ENCODE results near the gene DIO1. TPM values are rescaled to one million over a fixed set of nuclear protein-coding genes. Genes with fewer than 3 reads are reported as not detected.

Gene DIO1
- total and polyA plus RNA-seq, 7 donors, result not detected

DNA sequence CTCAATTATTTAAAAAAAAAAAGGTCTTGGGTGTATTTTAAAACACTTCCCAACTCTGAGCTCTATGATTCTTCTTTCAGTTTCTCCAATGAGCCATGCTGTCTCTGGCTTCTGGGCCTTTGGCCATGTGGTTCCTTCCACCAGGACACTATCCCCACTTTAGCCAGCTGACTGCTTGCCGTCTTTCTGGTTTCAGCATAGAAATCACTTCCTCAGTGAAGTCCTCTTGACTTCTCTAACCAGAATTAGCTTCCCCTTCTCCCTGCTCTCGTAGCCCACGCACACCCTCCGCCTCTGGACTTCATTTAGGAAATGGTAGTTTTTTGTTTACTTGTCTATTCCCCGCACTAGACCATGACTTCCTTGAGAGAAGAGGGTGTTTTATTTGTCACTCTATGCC, 1.1 kb upstream of the DIO1 start:
- intact Hi-C loops (cut with DNase I), result no loop called here
- H3K9me3 ChIP-seq, result no peaks in the 10 kb centered on the region
- no peak overlapping the region for H3K4me3 ChIP-seq
- 69 to 81% methylated on average over 5 of the region's 5 CpGs for WGBS, 2 donors
- TF ChIP-seq EP300 (IDR thresholded peaks at IDR 0.05) (no peak), POLR2A (IDR thresholded peaks at IDR 0.05) (no peak), POLR2AphosphoS5 (IDR thresholded peaks at IDR 0.05) (no peak)
- TF ChIP-seq, protein P1, sequence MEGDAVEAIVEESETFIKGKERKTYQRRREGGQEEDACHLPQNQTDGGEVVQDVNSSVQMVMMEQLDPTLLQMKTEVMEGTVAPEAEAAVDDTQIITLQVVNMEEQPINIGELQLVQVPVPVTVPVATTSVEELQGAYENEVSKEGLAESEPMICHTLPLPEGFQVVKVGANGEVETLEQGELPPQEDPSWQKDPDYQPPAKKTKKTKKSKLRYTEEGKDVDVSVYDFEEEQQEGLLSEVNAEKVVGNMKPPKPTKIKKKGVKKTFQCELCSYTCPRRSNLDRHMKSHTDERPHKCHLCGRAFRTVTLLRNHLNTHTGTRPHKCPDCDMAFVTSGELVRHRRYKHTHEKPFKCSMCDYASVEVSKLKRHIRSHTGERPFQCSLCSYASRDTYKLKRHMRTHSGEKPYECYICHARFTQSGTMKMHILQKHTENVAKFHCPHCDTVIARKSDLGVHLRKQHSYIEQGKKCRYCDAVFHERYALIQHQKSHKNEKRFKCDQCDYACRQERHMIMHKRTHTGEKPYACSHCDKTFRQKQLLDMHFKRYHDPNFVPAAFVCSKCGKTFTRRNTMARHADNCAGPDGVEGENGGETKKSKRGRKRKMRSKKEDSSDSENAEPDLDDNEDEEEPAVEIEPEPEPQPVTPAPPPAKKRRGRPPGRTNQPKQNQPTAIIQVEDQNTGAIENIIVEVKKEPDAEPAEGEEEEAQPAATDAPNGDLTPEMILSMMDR (IDR thresholded peaks at IDR 0.05), result no peak
- no peak overlapping the region for H3K27ac ChIP-seq
- no peaks in the 10 kb centered on the region for H3K36me3 ChIP-seq
- H3K27me3 ChIP-seq, result no peaks in the 10 kb centered on the region
- peaks cover 0 to 48% (median 35%) of the 10 kb centered on the region in 4 donors for H3K4me1 ChIP-seq
- no peak for DNase-seq

DNA sequence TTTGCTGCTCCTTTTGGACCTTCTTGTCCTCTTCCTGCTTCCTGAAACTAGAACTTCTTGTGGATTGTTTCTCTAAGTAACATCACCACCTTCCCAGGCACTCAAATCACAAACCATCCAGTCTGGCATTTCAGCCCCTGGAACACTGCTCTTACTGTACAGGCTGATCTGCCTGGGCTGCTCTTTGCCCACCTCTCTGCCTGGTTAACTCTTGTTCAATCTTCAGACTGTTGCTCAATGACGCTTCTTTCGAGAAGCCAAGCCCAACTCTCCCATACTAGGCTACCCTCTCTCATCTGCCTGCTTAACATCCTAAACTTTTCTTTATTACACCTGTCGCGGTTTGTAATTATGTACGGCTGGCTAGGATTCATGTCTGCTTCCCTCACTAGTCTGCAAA, 657 bp downstream of the DIO1 start:
- Histone ChIP-seq H3K9me3 (no peaks in the 10 kb centered on the region), H3K4me3 (no peak overlapping the region), H3K4me1 (peaks cover 0 to 51% (median 41%) of the 10 kb centered on the region in 4 donors), H3K27me3 (no peaks in the 10 kb centered on the region), H3K27ac (no peak overlapping the region), H3K36me3 (no peaks in the 10 kb centered on the region)
- intact Hi-C loops (cut with DNase I), result loop anchor here (5.0 kb wide), 1 partner anchor 158 kb away; the partner anchor contains the start of genes TCEANC2 and TMEM59
- TF ChIP-seq POLR2AphosphoS5 (IDR thresholded peaks at IDR 0.05) (no peak), POLR2A (IDR thresholded peaks at IDR 0.05) (no peak), EP300 (IDR thresholded peaks at IDR 0.05) (no peak)
- TF ChIP-seq, protein P1 (IDR thresholded peaks at IDR 0.05), result no peak
- WGBS, 2 donors, result 79 to 94% methylated on average over 5 of the region's 5 CpGs
- DNase-seq, result no peak

DNA sequence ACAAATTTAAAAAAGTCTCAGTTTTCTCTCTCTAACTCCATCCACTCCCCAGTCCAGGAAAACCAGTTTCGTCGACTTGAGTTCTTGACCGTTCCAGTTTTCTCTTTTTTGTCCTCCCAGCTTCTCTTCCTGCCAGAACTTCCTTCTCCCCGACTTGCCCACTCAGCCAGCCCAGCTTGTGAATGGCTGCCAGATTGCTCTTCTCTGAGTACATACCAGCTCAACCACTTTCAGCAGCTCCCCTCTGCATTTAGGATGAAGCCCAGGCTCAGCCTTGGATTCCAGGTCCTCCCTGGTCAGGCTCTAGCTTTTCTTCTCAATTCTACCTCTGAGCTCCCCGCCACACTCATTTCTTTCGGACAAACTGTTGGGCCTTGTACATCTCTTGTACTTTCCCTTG, 1.4 kb downstream of the DIO1 start:
- intact Hi-C loops (cut with DNase I), result loop anchor here (5.0 kb wide), 1 partner anchor 157 kb away; the partner anchor contains the start of genes TCEANC2 and TMEM59
- TF ChIP-seq EP300 (IDR thresholded peaks at IDR 0.05) (no peak), POLR2AphosphoS5 (IDR thresholded peaks at IDR 0.05) (no peak), POLR2A (IDR thresholded peaks at IDR 0.05) (no peak)
- TF ChIP-seq, protein P1 (IDR thresholded peaks at IDR 0.05), result no peak
- H3K4me1 ChIP-seq, result peaks cover 0 to 48% (median 39%) of the 10 kb centered on the region in 4 donors

DNA sequence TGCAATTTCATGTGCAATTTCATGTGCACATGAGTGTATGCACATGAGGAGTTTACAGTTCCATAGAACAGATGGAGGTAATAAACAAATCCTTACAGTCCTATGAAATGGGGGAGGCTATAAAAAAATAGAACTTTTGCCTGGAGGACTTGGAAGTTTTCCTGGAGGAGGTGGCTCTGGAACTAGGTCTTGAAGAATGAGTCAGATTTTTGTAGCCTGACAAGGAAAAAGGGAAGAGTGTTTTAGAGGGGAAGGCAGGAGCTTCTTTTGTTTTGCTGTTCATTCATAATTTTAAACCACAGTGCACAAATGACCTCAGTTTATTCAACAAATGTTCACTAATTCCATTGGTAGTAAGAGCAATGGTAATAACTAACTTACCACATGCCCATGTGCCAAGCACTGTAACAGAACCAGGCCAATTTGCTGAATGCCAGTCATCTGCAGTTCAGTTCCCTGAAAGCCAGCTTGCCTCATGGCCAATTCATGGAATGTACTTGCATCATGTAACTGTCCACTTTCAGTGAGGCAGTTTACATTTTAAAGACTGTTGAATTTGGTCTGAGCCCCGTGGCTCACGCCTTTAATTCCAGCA, 2.7 kb downstream of the DIO1 start:
- no peaks in the 10 kb centered on the region for H3K36me3 ChIP-seq
- no peak for TF ChIP-seq POLR2AphosphoS5 (IDR thresholded peaks at IDR 0.05)
- TF ChIP-seq, protein P1 (IDR thresholded peaks at IDR 0.05), result no peak
- no peak for TF ChIP-seq EP300 (IDR thresholded peaks at IDR 0.05)
- no peak for TF ChIP-seq POLR2A (IDR thresholded peaks at IDR 0.05)
- intact Hi-C loops (cut with DNase I), result loop anchor here (5.0 kb wide), 1 partner anchor 156 kb away; the partner anchor contains the start of genes TCEANC2 and TMEM59
- H3K4me3 ChIP-seq, result no peak overlapping the region
- WGBS, 2 donors, result 70 to 72% methylated on average over 2 of the region's 2 CpGs
- no peaks in the 10 kb centered on the region for H3K27me3 ChIP-seq
- no peak for DNase-seq
- H3K27ac ChIP-seq, result peak overlapping the region; percentile 56 to 65 (median 60)
- H3K9me3 ChIP-seq, result no peaks in the 10 kb centered on the region
- H3K4me1 ChIP-seq, result peaks cover 0 to 46% (median 35%) of the 10 kb centered on the region in 4 donors

More for the DNA sequence above, 1.4 kb downstream of the DIO1 start:
- Histone ChIP-seq H3K27me3 (no peaks in the 10 kb centered on the region), H3K36me3 (no peaks in the 10 kb centered on the region), H3K4me3 (no peak overlapping the region), H3K9me3 (no peaks in the 10 kb centered on the region), H3K27ac (no peak overlapping the region)
- no peak for DNase-seq
- WGBS, 2 donors, result 71 to 88% methylated on average over 6 of the region's 6 CpGs
